GM19351 (cell line): ENCODE results near the gene CST1.
"Not testable (repeated sequence)": the region's sequence is repeated elsewhere in the genome, so short reads cannot be mapped to it uniquely, and the experiment has no call there.

ENCODE experiments used
- ATAC-seq: cut with Tn5 transposase; IDR thresholded peaks from one replicate; pipeline ENCODE4 v1.9.1; 2021; ENCODE audit warnings: mild to moderate bottlenecking, moderate library complexity; ENCODE audit not compliant: unreplicated experiment

CST1 gene

GRCh38 chr20:23750786-23751185, at the start of gene CST1:
Gene CST1, minus strand, starts transcription at chr20:23750935. Its CDS starts 69 bp downstream, at chr20:23750866.
- ATAC-seq: not testable (repeated sequence)

GRCh38 chr20:23799216-23799847, 48.6 kb upstream of the CST1 start:
- peak; percentile 98 for ATAC-seq

GRCh38 chr20:23795526-23795925, 44.8 kb upstream of the CST1 start:
- no peak for ATAC-seq

- no peak for ATAC-seq
Observed at GRCh38 chr20:23794841-23795240, 44.1 kb upstream of the CST1 start.

- ATAC-seq: no peak
Observed at GRCh38 chr20:23794065-23794464, 43.3 kb upstream of the CST1 start.

- ATAC-seq: no peak
Observed at GRCh38 chr20:23783447-23783846, 32.7 kb upstream of the CST1 start.

- ATAC-seq: no peak
Observed at GRCh38 chr20:23782366-23782983, 31.7 kb upstream of the CST1 start.

GRCh38 chr20:23778676-23779075, 27.9 kb upstream of the CST1 start:
- not testable (repeated sequence) for ATAC-seq

- ATAC-seq: not testable (repeated sequence)
Observed at GRCh38 chr20:23777380-23777779, 26.6 kb upstream of the CST1 start.

- no peak for ATAC-seq
Observed at GRCh38 chr20:23776067-23776771, 25.5 kb upstream of the CST1 start.

GRCh38 chr20:23774081-23774480, 23.3 kb upstream of the CST1 start:
- ATAC-seq: no peak

GRCh38 chr20:23773579-23773978, 22.8 kb upstream of the CST1 start:
- ATAC-seq: no peak

- ATAC-seq: no peak
Observed at GRCh38 chr20:23773127-23773526, 22.4 kb upstream of the CST1 start.

GRCh38 chr20:23772074-23772473, 21.3 kb upstream of the CST1 start:
- no peak for ATAC-seq

GRCh38 chr20:23770384-23770783, 19.6 kb upstream of the CST1 start:
- ATAC-seq: no peak

GRCh38 chr20:23768520-23768919, 17.8 kb upstream of the CST1 start:
- ATAC-seq: not testable (repeated sequence)

GRCh38 chr20:23766531-23766930, 15.8 kb upstream of the CST1 start:
- ATAC-seq: no peak

GRCh38 chr20:23765578-23765977, 14.8 kb upstream of the CST1 start:
- ATAC-seq: no peak

- not testable (repeated sequence) for ATAC-seq
Observed at GRCh38 chr20:23764630-23765029, 13.9 kb upstream of the CST1 start.

- ATAC-seq: no peak
Observed at GRCh38 chr20:23763345-23763744, 12.6 kb upstream of the CST1 start.

GRCh38 chr20:23759306-23759940, 8.7 kb upstream of the CST1 start:
- no peak for ATAC-seq

- not testable (repeated sequence) for ATAC-seq
Observed at GRCh38 chr20:23756792-23757191, 6.1 kb upstream of the CST1 start.
